Measurements from ENCODE around the gene ABCC5.

The ABCC5 gene

DNA sequence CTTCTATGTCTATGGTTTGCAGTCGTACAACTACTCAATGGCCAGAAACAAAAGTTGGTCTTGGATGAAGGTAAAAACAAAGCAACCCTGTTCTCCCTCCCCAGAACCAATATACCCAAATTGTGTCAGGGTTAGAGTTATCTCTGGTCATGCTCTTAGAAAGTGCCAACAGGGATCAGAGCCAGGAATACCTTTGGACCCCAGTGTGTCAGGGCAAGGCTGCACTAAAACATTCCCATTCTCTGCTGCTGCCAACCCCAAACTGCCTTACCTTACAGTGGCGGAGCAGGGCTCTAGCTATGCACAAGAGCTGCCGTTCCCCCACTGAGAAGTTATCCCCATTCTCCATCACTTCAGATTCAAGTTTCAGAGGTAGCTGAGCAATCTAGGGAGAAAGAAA is 90.6 kb downstream of the ABCC5 start:
- DNase-seq (ENCODE audit: low read depth in 1 of 2, low spot score in 1 of 2) = no peak

- no peak for DNase-seq (ENCODE audit: low read depth in 1 of 2, low spot score in 1 of 2)
These were observed 92.7 kb downstream of the ABCC5 start for GRCh38 chr3:183924956-183925355.

DNA sequence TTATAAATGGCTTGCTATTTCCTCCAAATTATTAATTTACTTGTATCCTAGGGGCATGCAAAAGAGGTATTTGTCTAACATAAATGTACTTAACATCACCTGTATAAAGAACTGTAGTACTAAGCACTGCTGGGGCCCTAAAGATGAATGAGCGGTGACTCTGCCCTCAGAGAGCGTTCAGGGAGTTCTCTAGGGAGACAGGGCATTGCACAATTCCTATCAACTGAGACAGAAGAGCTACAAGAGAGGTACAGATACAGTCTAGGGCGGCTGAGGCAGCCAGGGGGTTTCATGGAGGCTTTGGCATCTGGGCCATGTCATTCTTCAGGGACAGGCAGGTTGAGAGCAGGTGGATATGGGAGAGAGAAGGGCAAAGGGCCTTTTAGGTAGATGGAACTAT is 93.1 kb downstream of the ABCC5 start:
- DNase-seq (ENCODE audit: low read depth in 1 of 2, low spot score in 1 of 2) = no peak

DNA sequence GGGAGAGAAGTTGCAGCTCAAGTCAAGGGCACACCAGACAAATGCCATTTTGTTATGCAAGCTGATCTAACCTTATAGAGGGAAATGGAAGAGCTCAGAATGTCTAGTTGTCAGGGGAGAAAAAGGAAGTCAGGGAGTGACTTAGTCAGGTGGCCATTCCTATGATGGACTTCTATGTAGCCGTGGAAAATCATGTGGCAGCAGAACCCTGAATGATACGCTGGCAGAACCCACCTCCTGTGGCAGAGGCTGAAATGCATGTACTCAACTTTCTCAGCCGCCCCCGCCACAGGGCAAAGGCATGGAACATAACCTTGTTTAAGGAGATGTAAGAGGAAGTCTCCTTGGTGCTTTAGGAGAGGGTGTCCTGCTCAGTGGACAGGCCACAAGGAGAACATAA is 95.3 kb downstream of the ABCC5 start:
- DNase-seq (ENCODE audit: low read depth in 1 of 2, low spot score in 1 of 2) = no peak

- DNase-seq (ENCODE audit: low read depth in 1 of 2, low spot score in 1 of 2) = no peak
These were observed 96.6 kb downstream of the ABCC5 start for GRCh38 chr3:183921096-183921495.

DNA sequence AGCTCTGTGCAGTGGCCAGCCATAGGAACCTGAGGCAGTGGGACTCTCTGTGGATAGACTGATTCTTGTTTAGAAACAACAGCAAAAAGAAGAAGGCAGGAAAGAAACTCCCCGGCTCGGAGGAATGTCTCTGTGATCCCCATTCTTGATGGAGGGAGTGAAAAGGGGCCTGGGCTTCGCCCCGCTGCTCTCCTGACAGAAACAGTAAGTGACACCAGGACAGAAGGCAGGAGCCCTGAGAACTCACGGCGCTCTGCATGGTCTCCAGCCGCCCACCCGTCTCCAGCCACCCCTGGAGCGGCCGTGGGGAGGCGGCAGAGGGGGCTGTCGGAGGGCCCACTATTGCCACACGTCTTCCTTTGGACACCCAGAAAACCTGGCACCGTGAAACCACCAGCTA is 97.3 kb downstream of the ABCC5 start:
- DNase-seq (ENCODE audit: low read depth in 1 of 2, low spot score in 1 of 2) = no peak

GRCh38 chr3:183918178-183918577 is 99.5 kb downstream of the ABCC5 start:
- no peak for DNase-seq (ENCODE audit: low read depth in 1 of 2, low spot score in 1 of 2)

GRCh38 chr3:183917776-183918175 is 99.9 kb downstream of the ABCC5 start:
- no peak for DNase-seq (ENCODE audit: low read depth in 1 of 2, low spot score in 1 of 2)

GRCh38 chr3:183914856-183915255 is 102.8 kb downstream of the ABCC5 start:
- no peak for DNase-seq (ENCODE audit: low read depth in 1 of 2, low spot score in 1 of 2)

DNA sequence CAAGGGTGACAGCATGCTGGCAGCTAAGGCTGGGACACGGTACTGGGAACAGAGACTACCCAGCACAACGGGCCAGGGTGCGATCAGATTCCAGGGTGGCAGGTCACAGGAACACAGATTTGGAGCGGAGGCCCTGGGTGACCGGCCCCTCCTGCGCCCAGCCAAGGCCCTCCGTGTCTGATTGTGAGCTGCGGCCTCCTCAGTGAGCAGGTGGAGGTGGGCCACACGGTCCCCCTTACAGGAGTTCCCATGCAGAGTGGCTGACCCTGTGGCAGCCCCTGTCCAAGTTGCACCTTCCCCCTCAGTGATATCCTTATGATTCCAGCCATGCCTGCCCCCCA is 104.1 kb downstream of the ABCC5 start:
- DNase-seq (ENCODE audit: low read depth in 1 of 2, low spot score in 1 of 2) = no peak

DNA sequence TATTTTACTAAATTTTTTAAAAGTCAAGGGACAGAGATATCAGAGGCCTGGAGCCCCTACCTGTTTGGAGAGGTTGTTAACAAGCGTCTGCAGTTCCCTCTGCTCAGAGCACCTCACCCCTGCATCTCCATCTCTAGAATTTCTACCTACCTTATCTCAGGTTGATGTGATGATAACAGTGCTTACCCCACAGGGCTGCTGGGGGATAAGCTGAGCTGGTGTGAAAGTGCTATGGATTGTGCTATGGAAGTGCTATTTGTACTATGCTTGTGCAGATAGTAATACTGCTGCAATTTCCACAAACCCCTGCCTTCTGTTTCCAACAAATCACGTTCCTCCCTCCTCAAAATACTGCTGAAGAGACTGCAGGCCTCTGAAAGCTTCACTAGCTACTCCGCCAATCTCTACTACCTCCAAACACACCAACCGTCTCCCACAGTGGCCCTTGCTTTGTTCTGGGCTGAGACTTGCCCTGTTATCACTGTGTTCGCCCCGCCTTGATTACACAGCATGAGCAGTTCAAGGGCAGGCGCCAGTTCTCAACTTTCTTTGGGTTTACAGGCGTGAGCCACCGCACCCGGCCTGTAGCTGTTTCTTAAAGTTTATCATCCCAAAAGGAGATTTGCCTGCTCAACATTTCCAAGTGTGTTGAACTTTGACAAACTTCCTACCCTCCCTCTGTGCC is 104.6 kb downstream of the ABCC5 start:
- no peak for DNase-seq (ENCODE audit: low read depth in 1 of 2, low spot score in 1 of 2)

- DNase-seq (ENCODE audit: low read depth in 1 of 2, low spot score in 1 of 2) = no peak
These were observed 105.7 kb downstream of the ABCC5 start for GRCh38 chr3:183911763-183912506.

GRCh38 chr3:183911087-183911486 is 106.6 kb downstream of the ABCC5 start:
- DNase-seq (ENCODE audit: low read depth in 1 of 2, low spot score in 1 of 2) = no peak

- DNase-seq (ENCODE audit: low read depth in 1 of 2, low spot score in 1 of 2) = no peak
These were observed 108.6 kb downstream of the ABCC5 start for GRCh38 chr3:183909030-183909600.

GRCh38 chr3:183907911-183908331 is 109.8 kb downstream of the ABCC5 start:
- no peak for DNase-seq (ENCODE audit: low read depth in 1 of 2, low spot score in 1 of 2)

- DNase-seq (ENCODE audit: low read depth in 1 of 2, low spot score in 1 of 2) = no peak
These were observed 110.5 kb downstream of the ABCC5 start for GRCh38 chr3:183907176-183907575.

DNA sequence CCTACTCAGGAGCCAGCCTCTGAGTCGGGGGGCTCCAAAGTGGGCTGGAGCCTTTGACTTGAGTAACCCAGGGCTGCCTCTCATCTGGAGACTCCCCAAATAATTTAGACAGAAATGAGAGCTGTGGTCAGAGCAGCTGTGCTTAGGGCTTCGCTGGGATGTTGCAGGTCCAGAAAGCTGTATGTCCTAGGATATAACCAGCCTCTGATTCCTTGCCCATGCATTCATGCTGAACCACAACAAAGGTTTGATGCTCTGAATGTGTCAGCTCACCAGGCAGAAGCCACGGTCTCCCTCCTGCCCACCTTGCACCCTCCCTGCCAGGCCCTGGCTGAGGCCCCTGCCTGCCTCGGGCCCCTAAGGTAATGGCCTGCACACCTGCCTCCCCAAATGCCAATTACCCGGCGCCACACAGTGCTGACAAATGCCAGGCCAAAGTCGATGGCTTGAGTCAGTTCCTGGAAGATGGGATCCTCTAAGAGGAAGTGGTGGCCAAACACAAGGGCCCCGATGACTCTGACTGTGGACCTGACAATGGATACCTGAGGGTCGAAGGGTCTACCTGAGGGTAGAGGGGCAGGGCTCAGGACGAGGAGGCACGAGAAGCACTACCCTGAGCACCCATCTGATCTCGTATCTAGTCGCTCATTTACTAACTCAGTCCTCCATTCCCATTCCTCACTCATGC is 111.3 kb downstream of the ABCC5 start:
- DNase-seq (ENCODE audit: low read depth in 1 of 2, low spot score in 1 of 2) = no peak

DNA sequence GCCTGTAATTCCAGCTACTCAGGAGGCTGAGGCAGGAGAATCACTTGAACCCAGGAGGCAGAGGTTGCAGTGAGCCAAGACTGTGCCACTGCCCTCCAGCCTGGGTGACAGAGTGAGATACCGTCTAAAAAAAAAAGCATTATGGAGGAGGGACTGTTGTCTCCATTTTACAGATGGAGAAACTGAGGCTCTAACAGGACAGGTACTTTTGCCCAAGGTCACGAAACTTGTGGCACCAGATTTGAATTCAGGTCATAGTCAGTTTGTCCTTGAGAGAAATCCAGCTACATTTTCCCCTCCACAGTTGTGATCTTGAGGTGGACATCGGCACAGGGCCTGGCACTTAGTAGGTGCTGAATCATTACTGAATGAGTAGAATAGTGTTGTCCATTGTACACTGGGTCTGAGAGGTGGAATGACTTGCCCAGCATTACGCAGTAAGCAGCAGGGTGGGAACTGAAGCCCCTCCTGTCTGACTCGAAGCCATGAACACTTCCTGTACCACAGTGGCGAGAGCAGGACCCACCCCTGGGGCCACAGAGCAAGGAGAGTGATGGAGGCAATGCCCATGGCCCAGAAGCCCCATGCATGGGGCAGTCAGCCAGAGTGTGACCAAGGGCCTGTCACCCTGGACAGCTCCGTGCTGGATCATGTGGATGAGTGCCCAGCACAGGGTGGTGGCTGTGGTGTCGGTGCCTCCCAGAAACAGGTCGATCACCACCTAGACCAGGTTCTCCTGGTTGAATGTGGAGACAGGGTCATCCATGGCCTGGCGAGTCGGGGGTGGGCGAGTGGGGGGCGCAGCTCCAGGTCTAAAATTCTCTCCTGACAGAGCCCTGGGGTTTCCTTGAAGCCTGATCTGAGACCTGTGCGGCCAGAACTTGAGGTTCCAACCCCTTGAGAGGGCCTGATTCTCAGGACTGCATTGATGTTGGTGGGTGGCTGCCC is 112.6 kb downstream of the ABCC5 start:
- DNase-seq (ENCODE audit: low read depth in 1 of 2, low spot score in 1 of 2) = no peak

DNA sequence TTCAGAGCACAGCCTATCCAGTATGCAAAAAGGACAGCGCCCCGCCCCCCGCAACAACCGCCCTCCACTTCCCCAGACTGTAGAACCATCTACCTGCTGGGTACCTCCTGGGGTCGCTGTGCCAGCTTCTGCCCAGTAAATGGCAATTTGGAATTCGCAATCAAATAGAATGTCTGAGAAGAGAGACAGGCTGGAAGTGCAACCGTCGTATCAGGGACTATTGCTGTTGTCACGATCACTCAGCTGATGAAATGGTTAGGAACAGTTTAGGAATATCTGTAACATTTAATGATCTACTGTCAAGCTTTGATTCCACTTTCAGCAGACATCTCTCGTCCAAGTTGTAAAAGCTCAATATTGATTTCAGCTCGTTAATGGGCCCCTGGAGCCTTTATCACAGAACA is 119.7 kb downstream of the ABCC5 start:
- DNase-seq (ENCODE audit: low read depth in 1 of 2, low spot score in 1 of 2) = no peak

DNA sequence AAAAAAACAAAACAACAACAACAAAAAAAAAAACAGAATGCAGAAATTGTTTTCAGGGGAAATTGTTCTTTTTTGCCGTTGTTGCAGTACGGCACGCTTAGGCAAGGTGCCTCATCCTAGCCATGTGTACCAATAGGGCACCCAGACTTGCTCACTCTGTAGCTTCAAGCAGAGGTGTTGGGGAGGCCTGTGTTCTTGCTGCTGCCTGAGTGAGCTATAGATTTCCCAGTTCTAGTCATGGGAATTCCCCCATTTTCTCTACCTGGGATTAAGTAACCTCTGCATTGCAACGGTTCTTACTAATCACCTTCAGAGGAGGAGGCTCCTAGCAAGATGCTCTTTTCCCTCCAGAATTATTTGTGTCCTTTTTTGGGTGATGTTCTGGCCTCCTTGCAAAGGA is 120.1 kb downstream of the ABCC5 start:
- no peak for DNase-seq (ENCODE audit: low read depth in 1 of 2, low spot score in 1 of 2)

DNA sequence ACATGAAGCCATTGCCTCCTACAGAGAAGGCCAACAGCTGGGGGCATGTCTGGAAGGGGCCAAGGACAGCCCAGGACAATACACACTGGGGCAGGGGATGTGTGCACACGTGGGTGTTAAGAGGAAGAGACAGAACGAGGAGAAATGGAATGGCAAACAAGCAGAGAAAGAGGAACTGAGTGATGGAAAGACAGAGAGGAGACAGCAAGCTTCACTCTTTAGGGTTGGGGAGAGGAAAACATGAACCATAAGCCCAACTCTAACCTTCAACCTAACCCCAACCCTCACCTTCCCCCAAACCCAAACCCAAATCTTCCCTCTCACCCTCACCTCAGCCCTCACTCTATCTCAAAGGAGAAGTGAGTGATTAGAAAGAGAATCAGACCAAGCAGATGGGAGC is 121.1 kb downstream of the ABCC5 start:
- DNase-seq (ENCODE audit: low read depth in 1 of 2, low spot score in 1 of 2) = no peak
